GM10266 (cell line): ENCODE measurements around the gene KAT14.
"Not testable (repeated sequence)": the region's sequence is repeated elsewhere in the genome, so short reads cannot be mapped to it uniquely, and the experiment has no call there.

ENCODE experiments used
- DNase-seq: peaks from one replicate; pipeline ENCODE4 v3.0.0; 2012; ENCODE audit errors: extremely low spot score
- TF ChIP-seq, protein P1 (sequence below): IDR thresholded peaks from 2 replicates; pipeline ENCODE4 v1.5.1; 2012; ENCODE audit warnings: mild to moderate bottlenecking, low read depth; ENCODE audit not compliant: control insufficient read depth, insufficient read depth; ENCODE audit errors: missing control alignments

Gene KAT14

DNA sequence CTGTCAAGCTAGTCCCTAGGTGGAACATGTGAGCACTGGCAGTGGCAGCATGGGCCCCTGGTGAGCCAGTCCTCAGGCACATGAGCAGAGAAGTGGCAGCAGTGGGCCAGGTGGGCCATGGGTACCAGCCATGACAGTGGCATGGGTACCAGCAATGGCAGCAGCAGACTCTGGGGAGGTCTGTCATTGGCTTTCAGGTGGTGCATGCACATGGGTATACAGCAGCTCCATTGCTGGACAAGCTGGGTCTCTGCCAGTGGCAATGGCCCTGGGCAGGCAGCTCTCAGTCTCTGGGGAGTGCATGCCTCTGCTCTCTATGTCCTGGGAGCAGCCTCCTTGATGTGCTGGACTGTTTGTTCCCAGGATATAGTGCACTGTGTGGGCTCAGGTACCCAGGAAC is 65.3 kb downstream of the KAT14 start:
- no peak for DNase-seq
- TF ChIP-seq, protein P1, sequence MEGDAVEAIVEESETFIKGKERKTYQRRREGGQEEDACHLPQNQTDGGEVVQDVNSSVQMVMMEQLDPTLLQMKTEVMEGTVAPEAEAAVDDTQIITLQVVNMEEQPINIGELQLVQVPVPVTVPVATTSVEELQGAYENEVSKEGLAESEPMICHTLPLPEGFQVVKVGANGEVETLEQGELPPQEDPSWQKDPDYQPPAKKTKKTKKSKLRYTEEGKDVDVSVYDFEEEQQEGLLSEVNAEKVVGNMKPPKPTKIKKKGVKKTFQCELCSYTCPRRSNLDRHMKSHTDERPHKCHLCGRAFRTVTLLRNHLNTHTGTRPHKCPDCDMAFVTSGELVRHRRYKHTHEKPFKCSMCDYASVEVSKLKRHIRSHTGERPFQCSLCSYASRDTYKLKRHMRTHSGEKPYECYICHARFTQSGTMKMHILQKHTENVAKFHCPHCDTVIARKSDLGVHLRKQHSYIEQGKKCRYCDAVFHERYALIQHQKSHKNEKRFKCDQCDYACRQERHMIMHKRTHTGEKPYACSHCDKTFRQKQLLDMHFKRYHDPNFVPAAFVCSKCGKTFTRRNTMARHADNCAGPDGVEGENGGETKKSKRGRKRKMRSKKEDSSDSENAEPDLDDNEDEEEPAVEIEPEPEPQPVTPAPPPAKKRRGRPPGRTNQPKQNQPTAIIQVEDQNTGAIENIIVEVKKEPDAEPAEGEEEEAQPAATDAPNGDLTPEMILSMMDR = no peak

DNA sequence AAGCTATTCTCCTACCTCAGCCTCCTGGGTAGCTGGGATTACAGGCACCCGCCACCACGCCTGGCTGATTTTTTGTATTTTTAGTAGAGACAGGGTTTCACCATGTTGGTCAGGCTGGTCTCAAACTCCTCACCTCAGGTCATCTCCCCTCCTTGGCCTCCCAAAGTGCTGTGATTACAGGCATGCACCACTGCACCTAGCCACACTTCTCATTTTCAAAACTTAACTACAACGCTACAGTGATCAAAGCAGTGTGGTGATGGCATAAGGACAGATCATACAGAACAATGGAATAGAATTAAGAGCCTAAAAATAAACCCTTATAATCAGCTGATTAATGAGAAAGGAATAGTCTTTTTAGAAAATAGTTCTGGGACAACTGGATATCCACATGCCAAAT is 66.0 kb downstream of the KAT14 start:
- DNase-seq = not testable (repeated sequence)

DNA sequence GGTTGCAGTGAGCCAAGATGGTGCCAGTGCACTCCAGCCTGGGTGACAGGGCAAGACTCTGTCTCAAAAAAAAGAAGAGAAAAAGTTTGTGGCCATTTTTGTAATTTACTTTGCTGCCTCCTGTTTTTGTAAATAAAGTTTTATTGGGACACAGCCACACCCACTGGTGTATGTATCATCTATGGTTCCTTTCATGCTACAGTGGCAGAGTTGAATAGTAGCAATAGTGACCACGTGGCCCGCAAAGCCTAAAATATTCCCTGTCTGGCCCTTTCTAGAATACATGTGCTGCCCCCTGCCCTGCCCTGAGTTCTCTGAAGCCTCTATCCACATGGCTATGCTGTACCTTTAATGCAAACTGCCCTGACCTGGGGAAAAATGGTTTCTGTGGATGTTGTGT is 75.3 kb downstream of the KAT14 start:
- DNase-seq = no peak
- TF ChIP-seq, protein P1 = no peak

DNA sequence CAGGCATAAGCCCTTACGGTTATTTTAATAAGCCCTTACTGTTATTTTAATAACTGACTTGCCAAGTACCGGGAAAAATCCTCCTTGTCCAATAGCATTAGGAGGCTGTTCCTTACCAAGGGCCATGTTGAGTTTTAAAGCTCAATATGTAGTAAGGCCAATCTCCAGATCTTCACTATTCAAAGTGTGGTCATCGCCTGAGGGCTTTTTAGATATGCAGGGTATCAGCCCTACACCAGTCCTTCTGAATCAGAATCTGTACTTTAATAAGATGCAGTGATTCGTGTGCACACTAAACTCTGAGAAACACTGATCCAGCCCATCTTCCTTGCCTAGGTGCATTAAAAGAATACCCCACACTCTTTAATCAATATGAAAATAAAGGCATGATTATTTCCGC is 77.9 kb downstream of the KAT14 start:
- TF ChIP-seq, protein P1 = no peak
- no peak for DNase-seq

DNA sequence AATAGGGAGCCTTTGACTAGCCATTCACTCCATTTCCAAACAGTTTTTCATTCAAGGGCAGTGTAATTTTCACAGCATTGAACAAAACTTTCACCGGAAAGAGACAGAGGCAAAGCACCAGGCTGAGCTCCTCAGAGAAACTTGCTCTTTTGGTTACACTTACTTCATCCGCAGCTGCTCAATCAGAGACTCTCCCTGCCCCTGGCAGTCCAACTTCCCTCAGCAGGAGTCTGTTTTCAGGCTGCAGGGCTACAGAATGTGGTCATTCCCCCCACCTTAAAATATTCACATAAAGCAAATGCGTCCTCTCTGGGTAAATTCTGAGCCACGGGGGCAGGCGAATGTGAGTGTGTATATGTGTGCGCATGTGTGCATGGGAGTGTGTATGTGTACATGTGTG is 80.6 kb downstream of the KAT14 start:
- DNase-seq = no peak
- TF ChIP-seq, protein P1 = no peak

DNA sequence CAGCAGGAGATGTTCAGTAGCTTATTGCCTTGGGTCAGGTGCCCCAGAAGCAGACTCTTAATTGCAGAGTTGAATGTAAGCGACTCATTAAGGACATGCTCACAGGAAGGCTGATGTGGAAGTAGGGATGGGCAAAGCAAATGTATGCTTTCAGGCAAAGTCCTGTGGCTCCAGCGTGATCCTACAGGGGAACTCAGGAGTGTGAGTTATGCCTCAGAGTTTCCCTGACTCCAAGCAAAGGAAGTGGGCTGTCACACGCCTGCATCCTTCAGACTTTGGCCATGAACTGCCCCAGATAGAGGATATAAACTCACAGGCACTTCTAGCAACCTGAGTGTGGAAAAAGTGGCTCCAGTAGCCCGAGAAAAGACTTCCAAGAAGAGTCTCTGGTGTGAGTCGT is 85.7 kb downstream of the KAT14 start:
- DNase-seq = no peak
- TF ChIP-seq, protein P1 = no peak

DNA sequence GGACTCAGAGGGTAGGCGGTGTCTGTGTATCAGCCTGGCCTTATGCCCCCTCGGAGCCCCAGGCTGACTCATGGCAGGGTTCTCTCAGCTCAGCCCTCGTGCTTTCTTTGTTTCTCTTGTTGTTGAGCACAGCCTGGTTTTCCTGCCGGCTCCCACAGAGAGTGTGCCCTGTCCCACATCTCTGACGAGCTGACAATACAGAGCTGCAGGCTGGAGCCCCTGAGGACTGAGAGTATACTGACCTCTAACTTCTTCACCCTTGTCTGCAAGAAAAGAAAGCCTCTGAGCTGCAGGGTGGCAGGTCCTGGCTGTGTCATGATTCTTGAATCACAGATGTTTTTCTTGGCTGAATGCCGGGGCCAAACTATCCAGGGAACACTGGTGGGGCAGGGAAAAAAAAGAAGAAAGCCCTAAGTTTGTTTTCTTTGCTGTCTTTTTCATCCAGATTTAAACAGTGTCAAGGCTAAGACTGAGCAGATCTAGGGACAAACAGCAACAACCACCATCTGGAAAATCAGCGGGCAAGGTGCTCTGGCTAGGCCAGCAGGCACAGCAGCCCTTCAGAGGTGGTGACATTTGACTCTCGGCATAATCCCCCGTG is 87.4 kb downstream of the KAT14 start:
- no peak for DNase-seq
- TF ChIP-seq, protein P1 = no peak

DNA sequence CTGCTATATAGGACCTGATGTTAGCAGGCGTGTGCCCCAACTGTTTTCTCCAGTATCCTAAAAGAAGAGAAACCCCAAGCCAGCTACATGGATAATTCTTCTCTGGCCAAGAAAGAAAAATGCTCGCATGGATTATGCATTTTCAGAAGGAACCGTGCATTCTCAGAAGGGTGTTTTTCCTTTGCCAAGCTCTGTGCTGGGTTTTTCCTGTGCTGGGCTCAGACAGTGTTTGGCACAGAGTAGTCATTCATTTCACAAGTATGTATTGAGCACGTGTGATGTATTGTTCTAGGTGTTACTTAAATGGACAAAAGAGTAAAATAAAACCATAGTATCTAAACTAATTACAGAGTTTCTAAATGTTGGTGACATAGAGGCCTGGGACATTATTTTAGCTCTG is 88.0 kb downstream of the KAT14 start:
- TF ChIP-seq, protein P1 = no peak

DNA sequence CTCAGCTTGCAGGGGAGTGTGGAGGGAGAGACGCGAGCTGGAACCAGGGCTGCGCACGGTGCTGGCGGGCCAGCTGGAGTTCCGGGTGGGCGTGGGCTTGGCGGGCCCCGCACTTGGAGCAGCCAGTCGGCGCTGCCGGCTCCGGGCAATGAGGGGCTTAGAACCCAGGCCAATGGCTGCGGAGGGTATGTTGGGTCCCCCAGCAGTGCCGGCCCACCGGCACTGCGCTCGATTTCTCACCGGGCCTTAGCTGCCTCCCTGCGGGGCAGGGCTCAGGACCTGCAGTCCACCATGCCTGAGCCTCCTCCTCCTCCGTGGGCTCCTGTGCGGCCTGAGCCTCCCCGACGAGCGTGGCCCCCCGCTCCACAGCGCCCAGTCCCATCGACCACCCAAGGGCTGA is 89.1 kb downstream of the KAT14 start:
- DNase-seq = not testable (repeated sequence)

More for the DNA sequence above, 88.0 kb downstream of the KAT14 start:
- DNase-seq = no peak
